T-cell (primary cell): Measurements from ENCODE around the gene MAPKAP1. TPM values are rescaled to one million over a fixed set of nuclear protein-coding genes. Genes with fewer than 3 reads are reported as not detected.

ENCODE experiments used
- ATAC-seq, 4 experiments: fragments of 200-7000 bp in 3 of 4; fragments of 150-1000 bp in 1 of 4; cut with Tn5 transposase; replicated peaks in 1 of 4; 1 replicate in 3 of 4; 2 replicates in 1 of 4; pipeline ENCODE4 v1.10.0; 2021; ENCODE audit warnings: moderate library complexity in 3 of 4, mild to moderate bottlenecking in 2 of 4, moderate number of reproducible peaks in 1 of 4
- CTCF ChIA-PET, 2 donors: fragments of 300-600 bp; sonication (Branson Sonifier 250); formaldehyde crosslinking; loops; one replicate each; lab custom pipeline; 2022; ENCODE audit warnings: antibody characterized with exemption in 2 of 2; lab: Charles Lee
- POLR2A ChIA-PET, 2 donors: fragments of 300-600 bp; sonication (Branson Sonifier 250); formaldehyde crosslinking; loops; one replicate each; lab custom pipeline; 2022; ENCODE audit warnings: antibody characterized with exemption in 2 of 2; lab: Charles Lee
- DNase-seq, 35 experiments: peaks; one replicate each; pipeline versions ENCODE4 v3.0.0 to v3.0.0-alpha.2; 2013 to 2023
- H3K27ac ChIP-seq: one replicate; pipeline ENCODE4 v1.5.1; 2013; ENCODE audit warnings: low read length
- H3K27me3 ChIP-seq, 2 experiments: replicated peaks in 1 of 2; 1 replicate in 1 of 2; 2 replicates in 1 of 2; pipeline versions ENCODE4 v1.6.1 to v1.7.0; 2013; ENCODE audit warnings: low read length in 1 of 2, mixed read lengths in 1 of 2; ENCODE audit not compliant: control insufficient read depth in 2 of 2, insufficient read depth in 2 of 2; ENCODE audit errors: extremely low read depth in 1 of 2
- H3K36me3 ChIP-seq, 2 donors: 1 replicate in 1 of 2; 2 replicates in 1 of 2; pipeline versions ENCODE4 v1.6.1 to v1.7.0; 2013; ENCODE audit warnings: low read length in 1 of 2; ENCODE audit not compliant: control insufficient read depth in 2 of 2, insufficient read depth in 1 of 2; ENCODE audit errors: extremely low read depth in 1 of 2
- H3K4me1 ChIP-seq, 2 experiments: 1 replicate in 1 of 2; 2 replicates in 1 of 2; pipeline versions ENCODE4 v1.6.1 to v1.7.0; 2013; ENCODE audit warnings: low read length in 2 of 2, mixed read lengths in 1 of 2; ENCODE audit not compliant: insufficient read depth in 2 of 2, control insufficient read depth in 1 of 2; ENCODE audit errors: extremely low read depth in 1 of 2
- H3K4me3 ChIP-seq, 2 donors: 1 replicate in 1 of 2; 2 replicates in 1 of 2; pipeline versions ENCODE4 v1.5.1 to v1.7.0; 2013; ENCODE audit warnings: mild to moderate bottlenecking in 2 of 2, low read length in 1 of 2, moderate library complexity in 1 of 2; ENCODE audit not compliant: control insufficient read depth in 1 of 2; ENCODE audit errors: extremely low read depth in 1 of 2
- H3K9me3 ChIP-seq: 2 replicates; pipeline ENCODE4 v1.7.0; 2013
- H3K27ac Mint-ChIP-seq, 2 donors: one replicate each; pipeline ENCODE4 v1.8.0; 2020 to 2021; ENCODE audit warnings: mild to moderate bottlenecking in 2 of 2, mixed read lengths in 2 of 2
- H3K27me3 Mint-ChIP-seq, 2 donors: one replicate each; pipeline ENCODE4 v1.8.0; 2021 to 2022; ENCODE audit warnings: mixed read lengths in 2 of 2
- H3K36me3 Mint-ChIP-seq: one replicate; pipeline ENCODE4 v1.8.0; 2021; ENCODE audit warnings: mixed read lengths
- H3K4me1 Mint-ChIP-seq, 3 donors: one replicate each; pipeline ENCODE4 v1.8.0; 2020 to 2022; ENCODE audit warnings: mixed read lengths in 3 of 3, mild to moderate bottlenecking in 1 of 3
- H3K4me3 Mint-ChIP-seq, 3 donors: one replicate each; pipeline ENCODE4 v1.8.0; 2020 to 2022; ENCODE audit warnings: mild to moderate bottlenecking in 3 of 3, mixed read lengths in 3 of 3, moderate library complexity in 3 of 3
- H3K9me3 Mint-ChIP-seq, 3 donors: one replicate each; pipeline ENCODE4 v1.8.0; 2020 to 2022; ENCODE audit warnings: mixed read lengths in 3 of 3
- WGBS: methylation state at CpG from one replicate; pipeline ENCODE4 v1.1.5; 2013; ENCODE audit warnings: missing lambda C conversion rate; ENCODE audit not compliant: insufficient coverage; 5-methylcytosine and 5-hydroxymethylcytosine counted together
- total RNA-seq, 35 experiments: library from RNA in 6 of 35; stranded (reverse) in 6 of 35; fragments of 120-200 nt in 1 of 35; gene quantifications; one replicate each; pipeline versions ENCODE4 v1.2.1 to v1.2.4 and lab custom pipeline; 2013 to 2026

MAPKAP1 gene
- total RNA-seq, 5 donors from 2014 or later (not counting 1 experiment from before 2014, with no cell fraction given): 50.2 to 60.3 (median 55.6) TPM

DNA sequence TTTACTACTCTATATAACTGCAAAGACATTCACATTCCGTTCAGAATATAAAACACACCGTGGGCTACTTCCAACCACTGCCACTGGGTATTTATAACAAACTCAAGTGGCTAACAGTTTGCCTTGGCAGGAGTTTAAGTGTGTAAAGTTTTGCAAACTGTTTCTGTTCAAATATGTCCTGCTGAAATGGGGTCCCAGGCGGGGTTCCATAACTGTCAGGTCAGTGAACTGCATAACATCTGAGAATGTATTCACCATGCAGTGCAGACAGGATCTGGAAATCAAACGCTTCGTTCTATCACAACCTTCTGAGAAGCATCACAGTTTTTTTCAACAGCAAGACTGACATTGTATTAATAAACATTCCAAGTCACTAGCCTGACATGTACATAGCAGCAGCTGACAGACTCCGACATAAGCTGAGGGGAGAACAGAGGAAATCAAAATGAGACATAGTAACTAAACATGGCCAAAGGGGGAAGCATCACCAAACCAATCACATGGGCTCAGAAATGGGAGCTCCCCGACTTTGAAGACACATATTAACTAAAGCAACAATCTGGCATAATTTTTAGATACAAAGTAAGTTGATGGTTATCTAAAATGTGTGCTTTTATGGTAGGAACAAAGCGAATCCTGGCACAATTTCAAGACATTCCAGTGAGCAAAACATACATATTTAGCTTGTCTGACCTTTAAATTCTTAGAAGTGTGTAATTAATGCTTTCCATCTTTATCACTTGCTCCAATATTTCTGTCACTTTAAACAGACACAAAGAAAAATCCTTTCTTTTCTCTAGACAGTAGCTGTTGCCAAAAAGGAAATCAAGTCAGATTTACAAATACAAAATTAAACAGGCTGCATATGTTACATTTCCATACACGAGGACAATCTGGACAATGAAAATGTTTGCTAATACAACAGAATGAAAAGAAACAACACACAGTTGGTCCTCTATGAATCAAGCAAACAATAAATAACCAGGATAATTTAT lies 156.8 kb downstream of the MAPKAP1 start:
- H3K9me3 Mint-ChIP-seq: no peaks in the 10 kb centered on the region
- H3K4me1 Mint-ChIP-seq: no peaks in the 10 kb centered on the region
- 90% methylated on average over 2 of the region's 9 CpGs for WGBS
- H3K4me3 Mint-ChIP-seq: no peak overlapping the region
- H3K27me3 Mint-ChIP-seq: no peaks in the 10 kb centered on the region
- no peak for ATAC-seq
- Histone ChIP-seq H3K4me1 (no peaks in the 10 kb centered on the region), H3K27ac (no peak overlapping the region), H3K4me3 (no peak overlapping the region), H3K27me3 (no peaks in the 10 kb centered on the region), H3K36me3 (peaks cover 5 to 12% of the 10 kb centered on the region in 2 donors), H3K9me3 (no peaks in the 10 kb centered on the region)
- H3K27ac Mint-ChIP-seq: no peak overlapping the region
- peaks cover 22% of the 10 kb centered on the region for H3K36me3 Mint-ChIP-seq
- DNase-seq: no peak
- POLR2A ChIA-PET: no interaction called here
- CTCF ChIA-PET: interaction anchor here (0.6 to 1.2 kb wide), 2 partner anchors 9 to 869 kb away, joined by 3 to 4 read pairs; no protein-coding TSS in a partner anchor

DNA sequence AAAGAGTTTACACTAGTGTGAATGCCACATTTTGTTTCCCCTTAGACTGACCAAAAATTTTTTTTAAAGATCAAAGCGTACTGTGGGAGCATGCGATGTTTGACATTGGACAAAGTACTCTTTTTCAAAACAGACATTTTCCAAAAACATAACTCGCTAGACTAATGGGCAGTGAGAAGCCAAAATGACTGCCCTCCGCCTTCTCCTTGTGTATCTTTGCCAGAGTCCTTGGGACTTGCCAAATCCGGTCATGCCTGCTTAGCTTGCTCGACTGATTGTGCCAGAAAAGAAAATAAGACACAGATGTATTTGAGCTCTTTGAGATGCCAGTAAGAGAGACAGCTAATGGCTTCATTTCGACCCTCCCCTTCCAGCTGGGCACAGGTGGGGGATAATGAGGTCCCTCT lies 157.5 kb downstream of the MAPKAP1 start:
- H3K4me3 Mint-ChIP-seq: no peak overlapping the region
- Histone ChIP-seq H3K27me3 (no peaks in the 10 kb centered on the region), H3K9me3 (no peaks in the 10 kb centered on the region), H3K36me3 (peaks cover 5 to 12% of the 10 kb centered on the region in 2 donors), H3K4me3 (no peak overlapping the region), H3K4me1 (no peaks in the 10 kb centered on the region), H3K27ac (no peak overlapping the region)
- H3K36me3 Mint-ChIP-seq: peaks cover 20% of the 10 kb centered on the region
- no peak for DNase-seq
- CTCF ChIA-PET: no interaction called here
- no peaks in the 10 kb centered on the region for H3K4me1 Mint-ChIP-seq
- H3K27me3 Mint-ChIP-seq: no peaks in the 10 kb centered on the region
- no peaks in the 10 kb centered on the region for H3K9me3 Mint-ChIP-seq
- H3K27ac Mint-ChIP-seq: no peak overlapping the region
- no peak for ATAC-seq
- 93% methylated on average over 3 of the region's 7 CpGs for WGBS
- POLR2A ChIA-PET: no interaction called here

DNA sequence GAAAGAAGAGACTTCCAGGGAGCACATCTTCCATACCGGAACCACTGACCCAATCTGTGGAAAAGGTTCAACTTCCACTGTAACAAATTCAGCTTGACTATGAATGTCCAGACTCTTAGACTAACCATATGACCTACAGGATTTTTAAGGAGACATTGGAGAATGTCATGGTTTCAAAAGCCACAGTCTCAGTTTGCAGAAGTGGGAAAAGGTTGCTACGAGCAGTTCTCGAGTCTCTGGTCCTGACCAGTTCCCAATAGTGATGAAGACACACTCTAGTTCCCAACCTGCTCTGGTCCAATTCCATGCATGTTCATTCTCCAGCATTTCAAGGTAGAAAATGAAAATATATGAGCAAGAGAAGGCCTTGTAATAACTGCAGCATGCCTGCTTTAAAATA lies 158.0 kb downstream of the MAPKAP1 start:
- DNase-seq: no peak
- Mint-ChIP-seq H3K9me3 (no peaks in the 10 kb centered on the region), H3K4me1 (no peaks in the 10 kb centered on the region), H3K36me3 (peaks cover 17% of the 10 kb centered on the region), H3K4me3 (no peak overlapping the region), H3K27me3 (no peaks in the 10 kb centered on the region), H3K27ac (no peak overlapping the region)
- no CpG with 5 or more reads among the region's 3 CpGs for WGBS
- Histone ChIP-seq H3K9me3 (no peaks in the 10 kb centered on the region), H3K36me3 (peaks cover 5 to 12% of the 10 kb centered on the region in 2 donors), H3K27ac (no peak overlapping the region), H3K27me3 (no peaks in the 10 kb centered on the region), H3K4me1 (no peaks in the 10 kb centered on the region), H3K4me3 (no peak overlapping the region)
- ChIA-PET CTCF (no interaction called here), POLR2A (no interaction called here)
- no peak for ATAC-seq

DNA sequence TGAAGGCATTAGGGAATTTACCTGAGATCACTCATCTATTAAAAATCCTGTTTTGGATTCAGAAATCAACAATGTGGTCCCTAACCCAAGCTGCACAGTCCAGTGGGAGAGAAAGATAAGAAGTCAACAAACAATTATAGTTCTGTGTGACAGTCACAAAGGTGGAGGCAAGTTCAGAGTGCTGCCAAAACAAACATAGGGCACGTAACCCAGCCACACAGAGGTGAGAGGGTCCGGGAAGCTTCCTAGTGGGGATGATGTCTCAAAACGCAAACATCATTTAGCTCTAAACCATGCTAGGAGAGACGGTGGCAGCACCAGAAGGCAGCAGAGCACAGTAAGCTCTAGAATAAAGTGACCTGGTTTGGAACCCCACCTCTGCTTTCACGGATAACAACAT lies 158.9 kb downstream of the MAPKAP1 start:
- ChIA-PET CTCF (no interaction called here), POLR2A (no interaction called here)
- Histone ChIP-seq H3K36me3 (peaks cover 5 to 12% of the 10 kb centered on the region in 2 donors), H3K27ac (no peak overlapping the region), H3K4me3 (no peak overlapping the region), H3K4me1 (no peaks in the 10 kb centered on the region), H3K27me3 (no peaks in the 10 kb centered on the region), H3K9me3 (no peaks in the 10 kb centered on the region)
- Mint-ChIP-seq H3K36me3 (peaks cover 15% of the 10 kb centered on the region), H3K27me3 (no peaks in the 10 kb centered on the region), H3K9me3 (no peaks in the 10 kb centered on the region), H3K4me1 (no peaks in the 10 kb centered on the region), H3K27ac (no peak overlapping the region), H3K4me3 (no peak overlapping the region)
- no peak for ATAC-seq
- no peak for DNase-seq
- 100% methylated on average over 3 of the region's 5 CpGs for WGBS

DNA sequence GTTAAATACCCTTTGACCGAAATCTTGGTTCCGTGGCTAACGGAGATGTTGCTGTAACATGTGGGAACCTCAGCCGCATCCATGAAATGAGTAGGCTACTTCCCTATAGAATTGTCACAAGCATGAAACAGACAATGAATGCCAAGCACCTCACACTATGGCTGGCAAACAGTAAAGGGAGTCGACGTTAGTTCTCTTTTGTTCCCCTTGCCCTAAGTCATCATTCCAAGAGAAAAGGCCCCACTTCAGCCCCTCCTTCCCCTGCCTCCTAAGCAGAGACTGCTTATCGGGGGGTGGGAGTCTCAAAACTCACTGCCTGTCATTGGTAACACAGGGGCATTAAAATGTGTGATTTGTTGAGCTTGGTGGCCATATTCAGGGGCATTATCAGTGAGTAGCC lies 159.6 kb downstream of the MAPKAP1 start:
- no peak overlapping the region for H3K4me3 Mint-ChIP-seq
- H3K9me3 Mint-ChIP-seq: no peaks in the 10 kb centered on the region
- no peaks in the 10 kb centered on the region for H3K4me1 ChIP-seq
- H3K4me3 ChIP-seq: no peak overlapping the region
- 100% methylated on average over 4 of the region's 7 CpGs for WGBS
- ATAC-seq (no peak), DNase-seq (no peak)
- H3K27ac ChIP-seq: no peak overlapping the region
- no peak overlapping the region for H3K27ac Mint-ChIP-seq
- POLR2A ChIA-PET: no interaction called here
- peaks cover 19% of the 10 kb centered on the region for H3K36me3 Mint-ChIP-seq
- no peaks in the 10 kb centered on the region for H3K27me3 Mint-ChIP-seq
- H3K4me1 Mint-ChIP-seq: no peaks in the 10 kb centered on the region
- CTCF ChIA-PET: no interaction called here
- no peaks in the 10 kb centered on the region for H3K9me3 ChIP-seq
- H3K27me3 ChIP-seq: no peaks in the 10 kb centered on the region
- peaks cover 5 to 15% of the 10 kb centered on the region in 2 donors for H3K36me3 ChIP-seq

DNA sequence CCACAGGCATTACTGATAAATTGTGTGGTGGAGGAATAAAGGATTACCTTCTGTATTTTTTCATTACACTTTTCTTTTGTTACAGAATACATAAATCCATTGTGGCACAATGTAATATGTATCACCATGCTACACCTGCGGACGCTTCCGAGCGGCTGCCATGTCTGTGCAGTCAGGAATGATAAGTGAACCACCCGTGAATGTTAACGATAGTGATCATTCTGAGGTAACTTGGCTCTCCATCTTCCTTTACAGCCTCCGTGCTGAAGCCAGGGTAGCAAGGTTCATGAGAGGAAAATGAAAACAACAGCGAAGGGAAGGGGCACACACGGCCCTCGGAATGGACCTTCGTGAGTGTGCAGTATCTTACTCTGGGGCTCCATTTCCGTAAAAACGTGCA lies 161.2 kb downstream of the MAPKAP1 start:
- POLR2A ChIA-PET: no interaction called here
- no peaks in the 10 kb centered on the region for H3K27me3 ChIP-seq
- Mint-ChIP-seq H3K27me3 (no peaks in the 10 kb centered on the region), H3K4me1 (no peaks in the 10 kb centered on the region), H3K27ac (no peak overlapping the region), H3K4me3 (no peak overlapping the region), H3K9me3 (no peaks in the 10 kb centered on the region), H3K36me3 (peaks cover 30% of the 10 kb centered on the region)
- no peak for ATAC-seq
- no peaks in the 10 kb centered on the region for H3K4me1 ChIP-seq
- no peak overlapping the region for H3K4me3 ChIP-seq
- 95% methylated on average over 8 of the region's 13 CpGs for WGBS
- H3K9me3 ChIP-seq: no peaks in the 10 kb centered on the region
- H3K27ac ChIP-seq: no peak overlapping the region
- peaks cover 5 to 15% of the 10 kb centered on the region in 2 donors for H3K36me3 ChIP-seq
- CTCF ChIA-PET: no interaction called here
- DNase-seq: no peak
